Karpas-422 (cell line): Measurements from ENCODE around the gene ROBO4. TPM values are rescaled to one million over a fixed set of nuclear protein-coding genes. Genes with fewer than 3 reads are reported as not detected.

Source experiments
- DNase-seq: peaks from one replicate; pipeline ENCODE4 v3.0.0-alpha.2; 2015
- H2AFZ ChIP-seq: fragments of 200-600 bp; sonication (generic); 2 replicates; pipeline ENCODE4 v1.6.1; 2014; ENCODE audit warnings: antibody characterized with exemption, low read length, mixed read lengths
- H3K27ac ChIP-seq: fragments of 200-600 bp; sonication (generic); 2 replicates; pipeline ENCODE4 v1.5.1; 2014; ENCODE audit warnings: mild to moderate bottlenecking, low read length, moderate library complexity
- H3K27me3 ChIP-seq: fragments of 200-600 bp; sonication (generic); 2 replicates; pipeline ENCODE4 v1.6.1; 2014; ENCODE audit warnings: low read length, mixed read lengths
- H3K36me3 ChIP-seq: fragments of 200-600 bp; sonication (generic); 2 replicates; pipeline ENCODE4 v1.6.1; 2014; ENCODE audit warnings: low read length, mixed read lengths; ENCODE audit not compliant: insufficient read depth
- H3K4me1 ChIP-seq: fragments of 200-600 bp; sonication (generic); 2 replicates; pipeline ENCODE4 v1.6.1; 2014; ENCODE audit warnings: mild to moderate bottlenecking, low read length, mixed read lengths
- H3K4me2 ChIP-seq: fragments of 200-600 bp; sonication (generic); 2 replicates; pipeline ENCODE4 v1.6.1; 2014; ENCODE audit warnings: low read length, low read depth, mild to moderate bottlenecking; ENCODE audit not compliant: poor library complexity, severe bottlenecking
- H3K4me3 ChIP-seq: fragments of 200-600 bp; sonication (generic); 2 replicates; pipeline ENCODE4 v1.5.1; 2014; ENCODE audit warnings: mild to moderate bottlenecking, antibody characterized with exemption, low read length, mixed read lengths
- H3K79me2 ChIP-seq: fragments of 200-600 bp; sonication (generic); 2 replicates; pipeline ENCODE4 v1.6.1; 2014; ENCODE audit warnings: mild to moderate bottlenecking, low read length, mixed read lengths
- H3K9ac ChIP-seq: fragments of 200-600 bp; sonication (generic); 2 replicates; pipeline ENCODE4 v1.6.0; 2014; ENCODE audit warnings: low read length
- H3K9me2 ChIP-seq: fragments of 200-600 bp; sonication (generic), shearing (Covaris generic); replicated peaks from 2 replicates; pipeline ENCODE4 v1.6.0; 2014; ENCODE audit warnings: mild to moderate bottlenecking, low read length, moderate library complexity; ENCODE audit not compliant: insufficient read depth
- H3K9me3 ChIP-seq: fragments of 300-700, 200-600 bp; sonication (generic); 2 replicates; pipeline ENCODE4 v1.6.1; 2014; ENCODE audit warnings: low read length, mixed read lengths
- H4K20me1 ChIP-seq: fragments of 200-600 bp; sonication (generic); 2 replicates; pipeline ENCODE4 v1.6.1; 2014; ENCODE audit warnings: mild to moderate bottlenecking, antibody characterized with exemption, low read length, low read depth; ENCODE audit not compliant: insufficient read depth
- total RNA-seq: library from RNA; depleted of rRNA; stranded (reverse); fragments of >200 nt; shearing (Covaris generic); gene quantifications from 2 replicates; pipeline ENCODE4 v1.2.3, GENCODE V29; 2014; ENCODE audit warnings: low replicate concordance

ROBO4 gene
- total RNA-seq, 1 experiment from 2014 or later: not detected

DNA sequence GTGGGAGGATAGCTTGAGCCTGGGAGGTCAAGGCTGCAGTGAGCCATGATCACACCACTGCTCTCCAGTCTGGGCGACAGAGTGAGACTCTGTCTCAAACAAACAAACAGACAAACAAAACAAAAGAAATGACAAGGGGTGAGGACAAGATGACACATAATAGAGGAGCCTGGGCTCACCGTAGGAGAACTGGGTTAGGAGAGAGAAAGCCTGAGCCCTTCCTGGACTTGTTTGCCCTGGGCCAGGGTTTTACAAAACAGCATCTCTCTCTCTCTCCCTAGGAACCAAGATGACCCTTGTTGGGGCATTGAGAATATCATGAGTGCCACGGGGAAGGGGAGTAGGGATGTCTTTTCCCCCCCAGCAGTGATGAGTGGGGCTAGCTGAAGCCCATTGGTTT is 16.7 kb downstream of the ROBO4 start:
- H4K20me1 ChIP-seq: no peaks in the 10 kb centered on the region
- no peak for DNase-seq
- H3K4me1 ChIP-seq: peaks cover 5% of the 10 kb centered on the region
- no peak overlapping the region for H3K27ac ChIP-seq
- H3K4me3 ChIP-seq: no peak overlapping the region
- no peaks in the 10 kb centered on the region for H3K9me2 ChIP-seq
- H2AFZ ChIP-seq: no peak overlapping the region
- H3K27me3 ChIP-seq: no peaks in the 10 kb centered on the region
- no peaks in the 10 kb centered on the region for H3K36me3 ChIP-seq
- H3K9me3 ChIP-seq: no peaks in the 10 kb centered on the region
- no peaks in the 10 kb centered on the region for H3K79me2 ChIP-seq
- H3K4me2 ChIP-seq: no peak overlapping the region
- no peak overlapping the region for H3K9ac ChIP-seq

- Histone ChIP-seq H3K4me3 (no peak overlapping the region), H3K4me1 (peaks cover 5% of the 10 kb centered on the region), H3K27ac (no peak overlapping the region), H2AFZ (no peak overlapping the region), H3K27me3 (no peaks in the 10 kb centered on the region), H3K9me2 (no peaks in the 10 kb centered on the region), H3K9me3 (no peaks in the 10 kb centered on the region), H4K20me1 (no peaks in the 10 kb centered on the region), H3K36me3 (no peaks in the 10 kb centered on the region), H3K79me2 (no peaks in the 10 kb centered on the region), H3K4me2 (no peak overlapping the region), H3K9ac (no peak overlapping the region)
- DNase-seq: no peak
Observed at GRCh38 chr11:124880290-124880611, 17.4 kb downstream of the ROBO4 start.

DNA sequence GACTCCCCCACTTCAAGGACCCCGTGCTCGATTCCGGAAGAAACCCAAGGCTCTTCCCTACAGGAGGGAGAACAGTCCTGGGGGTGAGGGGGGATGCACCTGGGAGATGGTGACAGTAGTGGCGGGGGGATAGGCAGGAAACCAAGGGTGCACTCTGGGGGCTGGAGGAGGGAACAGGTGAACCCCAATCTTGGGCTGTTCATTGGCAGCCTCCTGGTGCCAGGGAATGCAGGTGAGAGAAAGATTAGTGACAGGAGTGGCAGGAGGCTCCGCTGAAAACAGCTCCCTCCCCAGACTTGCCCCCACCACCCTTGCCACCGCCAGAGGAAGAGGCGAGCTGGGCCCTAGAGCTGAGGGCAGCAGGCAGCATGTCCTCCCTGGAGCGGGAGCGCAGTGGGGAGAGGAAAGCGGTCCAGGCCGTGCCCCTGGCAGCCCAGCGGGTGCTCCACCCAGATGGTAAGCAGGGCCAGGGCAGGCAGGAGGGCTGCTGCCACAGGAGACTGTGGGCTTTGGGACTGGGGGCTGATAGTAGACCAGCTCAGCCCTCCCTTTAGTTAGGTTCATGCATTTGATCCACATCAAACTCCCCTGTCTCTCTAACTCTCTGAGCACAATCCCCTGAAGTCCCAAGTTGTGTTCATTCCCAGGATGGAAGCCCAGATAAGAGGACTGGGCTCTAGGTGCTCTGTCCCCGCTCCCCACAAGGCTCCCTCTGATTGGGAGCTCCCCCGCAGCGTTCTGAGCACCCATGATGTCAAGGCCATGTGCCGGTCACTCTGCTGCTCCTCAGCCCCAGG is 18.0 kb downstream of the ROBO4 start:
- no peaks in the 10 kb centered on the region for H4K20me1 ChIP-seq
- H3K27ac ChIP-seq: no peak overlapping the region
- H3K9me3 ChIP-seq: no peaks in the 10 kb centered on the region

GRCh38 chr11:124878759-124879492 is 18.7 kb downstream of the ROBO4 start:
- Histone ChIP-seq H3K4me2 (no peak overlapping the region), H3K27me3 (no peaks in the 10 kb centered on the region), H3K4me3 (no peak overlapping the region), H3K9me3 (no peaks in the 10 kb centered on the region), H3K79me2 (no peaks in the 10 kb centered on the region), H2AFZ (no peak overlapping the region), H3K27ac (no peak overlapping the region), H3K9ac (no peak overlapping the region), H3K9me2 (no peaks in the 10 kb centered on the region), H4K20me1 (no peaks in the 10 kb centered on the region), H3K4me1 (peaks cover 5% of the 10 kb centered on the region), H3K36me3 (no peaks in the 10 kb centered on the region)
- no peak for DNase-seq

More for the DNA sequence above, 18.0 kb downstream of the ROBO4 start:
- no peak overlapping the region for H3K4me2 ChIP-seq
- H3K36me3 ChIP-seq: no peaks in the 10 kb centered on the region
- peaks cover 5% of the 10 kb centered on the region for H3K4me1 ChIP-seq
- no peak overlapping the region for H3K9ac ChIP-seq
- H3K9me2 ChIP-seq: no peaks in the 10 kb centered on the region
- H2AFZ ChIP-seq: no peak overlapping the region
- H3K27me3 ChIP-seq: no peaks in the 10 kb centered on the region
- no peak overlapping the region for H3K4me3 ChIP-seq
- H3K79me2 ChIP-seq: no peaks in the 10 kb centered on the region
- DNase-seq: no peak

DNA sequence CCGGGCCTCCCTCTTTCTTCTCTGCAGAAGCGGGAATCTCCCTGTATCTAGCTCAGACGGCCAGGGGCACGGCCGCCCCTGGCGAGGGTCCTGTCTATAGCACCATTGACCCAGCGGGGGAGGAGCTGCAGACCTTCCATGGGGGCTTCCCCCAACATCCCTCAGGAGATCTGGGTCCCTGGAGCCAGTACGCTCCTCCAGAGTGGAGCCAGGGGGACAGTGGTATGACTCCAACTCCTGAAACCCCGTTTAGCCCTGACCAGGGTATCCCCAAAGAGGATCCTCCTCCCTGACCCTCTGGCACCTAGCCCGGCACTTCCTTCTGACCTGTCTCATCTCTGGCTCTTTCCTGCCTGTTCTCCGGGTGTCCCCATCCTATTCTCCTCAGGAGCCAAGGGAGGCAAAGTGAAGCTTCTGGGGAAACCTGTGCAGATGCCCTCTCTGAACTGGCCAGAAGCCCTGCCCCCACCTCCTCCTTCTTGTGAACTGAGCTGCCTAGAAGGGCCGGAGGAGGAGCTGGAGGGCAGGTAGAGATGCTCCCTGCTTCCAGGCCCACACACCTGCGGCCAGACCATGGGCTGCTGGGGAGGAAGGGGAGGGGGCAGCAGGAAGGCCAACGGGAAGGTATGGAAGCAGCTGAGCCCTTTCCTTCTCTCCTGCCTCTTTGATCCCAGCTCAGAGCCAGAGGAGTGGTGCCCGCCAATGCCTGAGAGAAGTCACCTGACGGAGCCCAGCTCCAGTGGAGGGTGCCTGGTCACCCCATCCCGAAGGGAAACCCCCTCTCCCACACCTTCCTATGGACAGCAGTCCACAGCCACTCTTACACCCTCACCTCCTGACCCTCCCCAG is 19.5 kb downstream of the ROBO4 start:
- Histone ChIP-seq H3K36me3 (no peaks in the 10 kb centered on the region), H3K4me1 (peaks cover 5% of the 10 kb centered on the region), H3K4me3 (no peak overlapping the region), H4K20me1 (no peaks in the 10 kb centered on the region), H3K9ac (no peak overlapping the region), H3K27ac (no peak overlapping the region), H3K27me3 (no peaks in the 10 kb centered on the region), H3K4me2 (no peak overlapping the region), H3K79me2 (no peaks in the 10 kb centered on the region), H3K9me3 (no peaks in the 10 kb centered on the region), H2AFZ (no peak overlapping the region), H3K9me2 (no peaks in the 10 kb centered on the region)
- DNase-seq: no peak

- Histone ChIP-seq H3K9ac (no peak overlapping the region), H2AFZ (no peak overlapping the region), H3K4me3 (no peak overlapping the region), H3K4me1 (peaks cover 5% of the 10 kb centered on the region), H3K9me3 (no peaks in the 10 kb centered on the region), H3K36me3 (no peaks in the 10 kb centered on the region), H3K27ac (no peak overlapping the region), H3K4me2 (no peak overlapping the region), H4K20me1 (no peaks in the 10 kb centered on the region), H3K79me2 (no peaks in the 10 kb centered on the region), H3K27me3 (no peaks in the 10 kb centered on the region), H3K9me2 (no peaks in the 10 kb centered on the region)
- no peak for DNase-seq
Observed at GRCh38 chr11:124877631-124877909, 20.1 kb downstream of the ROBO4 start.

- Histone ChIP-seq H3K9ac (no peak overlapping the region; the same call in 1 of the 2 replicates), H3K4me1 (peaks cover 5% of the 10 kb centered on the region), H4K20me1 (no peaks in the 10 kb centered on the region), H3K4me2 (peak overlapping the region; percentile 68), H3K9me2 (no peaks in the 10 kb centered on the region), H3K79me2 (no peaks in the 10 kb centered on the region), H2AFZ (peak overlapping the region; percentile 75; the same call in 1 of the 2 replicates), H3K27ac (no peak overlapping the region), H3K27me3 (no peaks in the 10 kb centered on the region), H3K4me3 (peak overlapping the region; percentile 67; the same call in 1 of the 2 replicates), H3K36me3 (no peaks in the 10 kb centered on the region), H3K9me3 (no peaks in the 10 kb centered on the region)
- DNase-seq: no peak
Observed at GRCh38 chr11:124876818-124877630, 20.6 kb downstream of the ROBO4 start.
